Skeletal muscle satellite cell (primary cell): Measurements from ENCODE around the gene PLCG1. TPM values are rescaled to one million over a fixed set of nuclear protein-coding genes. Genes with fewer than 3 reads are reported as not detected.

ENCODE experiments used
- H3K27me3 ChIP-seq: 2 replicates; pipeline ENCODE4 v1.7.0; 2013; ENCODE audit warnings: low read length; ENCODE audit not compliant: control insufficient read depth, insufficient read depth
- H3K36me3 ChIP-seq: 2 replicates; pipeline ENCODE4 v1.7.0; 2013; ENCODE audit warnings: mild to moderate bottlenecking, control low read depth, low read length; ENCODE audit not compliant: insufficient read depth
- H3K4me1 ChIP-seq: 2 replicates; pipeline ENCODE4 v1.7.0; 2013; ENCODE audit warnings: low read length; ENCODE audit not compliant: control insufficient read depth, insufficient read depth
- H3K4me2 ChIP-seq: 2 replicates; pipeline ENCODE4 v1.7.0; 2013; ENCODE audit warnings: mild to moderate bottlenecking, low read length
- H3K4me3 ChIP-seq: 2 replicates; pipeline ENCODE4 v1.7.0; 2013; ENCODE audit warnings: low read length
- H3K9ac ChIP-seq: 2 replicates; pipeline ENCODE4 v1.7.0; 2013; ENCODE audit warnings: mild to moderate bottlenecking, low read depth, low read length, moderate library complexity
- H3K9me3 ChIP-seq: replicated peaks from 2 replicates; pipeline ENCODE4 v1.7.0; 2013; ENCODE audit warnings: mild to moderate bottlenecking, control low read depth, low read length
- total RNA-seq: library from RNA; depleted of rRNA; stranded (reverse); fragments of >200 nt; gene quantifications from 2 replicates; pipeline ENCODE4 v1.2.3, GENCODE V29; 2012; rRNA removed

Gene PLCG1
- total RNA-seq: 31.2 and 43.9 TPM in 2 replicates

DNA sequence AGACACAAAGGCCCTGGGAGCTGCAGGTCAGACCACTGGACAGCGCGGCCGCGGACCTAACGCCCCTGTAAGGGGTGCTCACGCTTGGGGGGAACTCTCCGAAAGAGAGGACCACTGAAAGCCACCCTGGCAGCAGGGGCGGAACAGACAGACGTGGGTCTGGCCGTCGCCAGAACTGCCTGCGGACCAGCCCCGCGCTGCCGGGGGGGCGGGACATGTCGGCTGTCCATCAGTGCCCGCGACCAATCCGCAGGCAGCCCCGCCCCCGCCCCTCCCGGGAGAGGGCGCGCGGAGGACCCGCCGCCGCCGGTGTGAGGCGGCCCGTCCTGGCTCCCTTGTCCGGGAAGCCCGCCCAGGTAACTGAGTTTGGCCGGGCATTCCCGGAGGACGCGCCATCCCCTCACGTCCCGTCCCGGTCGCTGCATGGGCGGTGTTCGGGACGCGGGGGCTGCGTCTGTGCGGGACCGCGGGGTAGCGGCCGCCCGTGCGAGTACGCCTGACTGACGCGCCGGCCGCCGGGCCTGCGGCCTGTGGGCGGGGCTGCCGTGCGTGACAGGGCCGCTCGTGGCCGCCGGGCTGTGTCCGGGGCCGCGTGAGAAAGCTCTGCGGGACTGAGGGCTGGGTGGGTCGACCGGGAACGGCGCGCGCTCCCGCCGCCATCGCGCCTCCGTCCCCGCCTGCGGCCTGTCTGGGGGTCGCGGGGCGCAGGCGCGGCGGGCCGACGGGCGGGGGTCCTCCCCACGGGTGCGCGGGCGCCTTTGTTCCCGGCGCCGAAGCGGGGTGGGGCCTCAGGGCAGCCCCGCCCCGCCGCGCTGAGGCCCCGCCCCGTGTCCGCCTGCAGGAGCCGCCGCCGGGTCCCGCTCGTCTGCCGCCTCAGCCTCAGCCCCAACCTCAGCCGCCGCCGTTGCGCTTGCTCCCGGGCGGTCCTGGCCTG is at the start of gene PLCG1:
TSS of gene PLCG1 (plus strand) at position 864 of the 934 bp plus-strand sequence. CDS start 99 bp downstream, outside the sequence.
- peak within 1 kb of the TSS; percentile 94 for H3K4me3 ChIP-seq
- no peaks in the 10 kb centered on the region for H3K27me3 ChIP-seq
- H3K36me3 ChIP-seq: peaks cover 10% of the 10 kb centered on the region
- H3K9me3 ChIP-seq: no peaks in the 10 kb centered on the region
- peak within 1 kb of the TSS; percentile 96 for H3K9ac ChIP-seq
- peaks cover 43% of the 10 kb centered on the region for H3K4me1 ChIP-seq
- peak within 1 kb of the TSS; percentile 95 for H3K4me2 ChIP-seq

DNA sequence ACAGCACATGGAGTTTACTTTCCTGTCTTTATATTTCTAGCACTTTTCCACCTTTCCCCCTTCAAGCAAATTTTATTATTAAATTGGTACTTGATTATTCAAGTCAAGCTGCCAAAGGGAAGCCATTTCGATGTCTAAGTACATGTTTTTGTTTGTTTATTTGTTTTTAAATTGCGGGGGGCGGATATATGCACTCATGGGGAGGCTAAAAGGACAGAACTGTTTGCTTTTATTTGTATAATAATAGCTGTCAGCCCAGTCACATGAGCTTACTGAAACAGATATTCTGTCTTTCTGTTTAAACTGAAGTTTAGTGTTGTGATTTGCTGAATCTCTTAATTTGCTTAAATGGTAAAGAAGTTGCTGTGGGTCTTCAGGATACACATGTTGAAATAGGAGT is 49.6 kb upstream of the PLCG1 start:
- H3K4me1 ChIP-seq: no peaks in the 10 kb centered on the region
- H3K27me3 ChIP-seq: no peaks in the 10 kb centered on the region
- no peak overlapping the region for H3K9ac ChIP-seq
- no peak overlapping the region for H3K4me3 ChIP-seq
- H3K4me2 ChIP-seq: no peak overlapping the region
- H3K9me3 ChIP-seq: no peaks in the 10 kb centered on the region
- peaks cover 71% of the 10 kb centered on the region for H3K36me3 ChIP-seq

DNA sequence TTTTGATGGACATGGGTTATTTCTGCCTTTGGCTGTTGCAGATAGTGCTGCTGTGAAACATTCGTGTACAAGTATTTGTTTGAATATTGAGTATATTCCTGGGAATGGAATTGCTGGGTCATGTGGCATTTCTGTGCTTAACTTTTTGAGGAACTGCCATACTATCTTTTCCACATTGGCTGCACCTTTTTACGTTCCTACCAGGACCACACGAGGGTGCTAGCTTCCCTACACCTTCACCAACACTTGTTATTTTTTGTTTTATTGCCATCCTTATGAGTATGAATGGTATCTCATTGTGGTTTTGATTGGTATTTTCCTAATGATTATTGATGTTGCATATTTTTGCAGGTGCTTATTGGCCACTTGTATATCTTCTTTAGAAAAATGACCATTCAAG is 47.8 kb upstream of the PLCG1 start:
- no peak overlapping the region for H3K9ac ChIP-seq
- H3K9me3 ChIP-seq: no peaks in the 10 kb centered on the region
- H3K4me1 ChIP-seq: no peaks in the 10 kb centered on the region
- H3K4me3 ChIP-seq: no peak overlapping the region
- no peak overlapping the region for H3K4me2 ChIP-seq
- H3K27me3 ChIP-seq: no peaks in the 10 kb centered on the region
- peaks cover 69% of the 10 kb centered on the region for H3K36me3 ChIP-seq

DNA sequence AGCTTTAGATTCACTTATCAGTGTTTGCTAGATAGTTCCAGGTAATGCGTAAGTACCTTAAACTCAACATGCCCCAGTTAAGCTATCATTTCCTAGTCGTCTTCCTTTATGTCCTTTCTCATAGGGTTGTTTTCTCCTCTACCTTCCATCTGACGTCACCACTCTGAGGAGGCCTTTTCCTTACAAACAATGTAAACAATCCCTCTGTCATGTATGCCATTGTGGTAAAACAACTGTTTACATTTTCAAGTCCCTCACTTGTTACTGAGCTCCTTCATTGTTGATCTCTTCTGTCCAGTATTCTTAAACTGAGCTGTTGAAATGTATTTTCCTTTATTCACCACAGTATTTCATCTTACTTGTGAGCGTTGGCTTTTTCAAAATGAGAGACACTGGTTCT is 45.4 kb upstream of the PLCG1 start:
- H3K9ac ChIP-seq: no peak overlapping the region
- H3K27me3 ChIP-seq: no peaks in the 10 kb centered on the region
- H3K4me1 ChIP-seq: no peaks in the 10 kb centered on the region
- H3K36me3 ChIP-seq: peaks cover 66% of the 10 kb centered on the region
- H3K4me3 ChIP-seq: no peak overlapping the region
- no peak overlapping the region for H3K4me2 ChIP-seq
- H3K9me3 ChIP-seq: no peaks in the 10 kb centered on the region

DNA sequence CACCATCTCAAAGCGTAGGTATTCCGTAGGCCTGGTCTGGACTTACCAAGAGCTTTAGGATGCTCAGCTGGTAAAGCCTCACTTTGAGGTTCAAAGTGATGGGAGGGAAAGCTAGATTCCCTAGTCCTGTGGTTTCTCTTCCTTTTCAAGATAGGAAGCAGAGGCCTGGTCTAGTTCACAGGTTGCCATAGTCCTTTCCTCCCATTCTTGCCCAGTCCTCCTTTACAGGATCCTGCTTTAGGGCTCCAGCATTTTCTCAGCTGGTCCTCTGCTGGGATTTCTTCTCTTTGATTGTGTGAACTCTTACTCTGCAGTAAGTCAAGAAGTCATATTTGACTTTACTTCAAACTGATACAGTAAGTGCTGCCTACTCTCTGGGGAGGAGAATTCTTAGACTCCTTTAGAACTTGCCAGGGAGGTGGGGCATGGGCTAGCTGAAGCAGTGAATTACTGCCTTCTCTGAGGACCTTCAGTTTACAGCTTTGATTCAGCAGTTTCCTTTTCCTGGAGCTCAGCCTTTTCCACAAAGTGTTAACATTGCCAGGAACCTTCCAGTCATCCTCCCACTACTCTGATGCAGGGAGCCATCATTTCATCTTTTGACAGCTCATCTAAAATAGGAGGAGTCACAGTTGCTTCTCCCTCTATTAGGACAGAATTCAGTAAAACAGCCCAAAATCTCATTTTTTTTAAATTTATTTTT is 42.8 kb upstream of the PLCG1 start:
- Histone ChIP-seq H3K4me1 (no peaks in the 10 kb centered on the region), H3K9ac (no peak overlapping the region), H3K36me3 (peaks cover 72% of the 10 kb centered on the region), H3K4me2 (no peak overlapping the region), H3K4me3 (no peak overlapping the region), H3K27me3 (no peaks in the 10 kb centered on the region), H3K9me3 (no peaks in the 10 kb centered on the region)

DNA sequence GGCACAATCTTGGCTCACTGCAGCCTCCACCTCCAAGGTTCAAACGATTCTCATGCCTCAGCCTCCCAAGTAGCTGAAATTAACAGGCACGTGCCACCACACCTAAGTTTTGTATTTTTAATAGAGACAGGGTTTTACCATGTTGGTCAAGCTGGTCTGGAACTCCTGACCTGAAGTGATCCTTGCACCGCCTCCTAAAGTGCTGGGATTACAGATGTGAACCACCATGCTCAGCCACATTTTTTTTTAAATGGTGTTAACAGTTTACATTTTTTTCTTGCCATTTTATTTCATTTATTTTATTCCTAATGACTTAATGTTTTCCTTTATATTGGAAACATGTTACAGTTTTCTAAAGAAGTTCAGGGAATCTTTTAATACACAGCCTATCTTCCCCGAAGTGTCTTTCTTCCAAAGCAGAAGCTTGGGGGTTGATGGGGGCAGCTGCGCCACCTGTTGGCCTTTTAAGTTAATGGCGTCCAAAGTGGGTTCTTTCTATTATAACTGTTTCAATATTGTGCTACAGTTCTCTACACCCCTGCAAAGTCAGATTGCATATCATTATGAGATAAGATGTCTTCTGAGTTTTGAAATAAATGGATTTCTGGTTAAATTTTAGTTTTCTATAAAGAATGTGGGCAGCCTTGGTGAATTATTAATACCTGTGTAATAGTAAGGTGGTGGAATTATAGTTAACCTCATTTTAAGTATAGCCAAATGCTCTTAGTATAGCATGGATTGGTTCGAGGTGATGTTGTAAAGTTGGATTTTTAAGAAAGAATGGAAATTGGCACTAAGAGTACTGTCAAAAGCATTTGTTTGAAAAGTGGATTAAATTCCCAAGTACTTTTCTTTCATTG is 42.0 kb upstream of the PLCG1 start:
- no peak overlapping the region for H3K4me3 ChIP-seq
- no peaks in the 10 kb centered on the region for H3K4me1 ChIP-seq
- H3K9me3 ChIP-seq: no peaks in the 10 kb centered on the region
- no peak overlapping the region for H3K4me2 ChIP-seq
- H3K27me3 ChIP-seq: no peaks in the 10 kb centered on the region
- no peak overlapping the region for H3K9ac ChIP-seq
- peaks cover 75% of the 10 kb centered on the region for H3K36me3 ChIP-seq

DNA sequence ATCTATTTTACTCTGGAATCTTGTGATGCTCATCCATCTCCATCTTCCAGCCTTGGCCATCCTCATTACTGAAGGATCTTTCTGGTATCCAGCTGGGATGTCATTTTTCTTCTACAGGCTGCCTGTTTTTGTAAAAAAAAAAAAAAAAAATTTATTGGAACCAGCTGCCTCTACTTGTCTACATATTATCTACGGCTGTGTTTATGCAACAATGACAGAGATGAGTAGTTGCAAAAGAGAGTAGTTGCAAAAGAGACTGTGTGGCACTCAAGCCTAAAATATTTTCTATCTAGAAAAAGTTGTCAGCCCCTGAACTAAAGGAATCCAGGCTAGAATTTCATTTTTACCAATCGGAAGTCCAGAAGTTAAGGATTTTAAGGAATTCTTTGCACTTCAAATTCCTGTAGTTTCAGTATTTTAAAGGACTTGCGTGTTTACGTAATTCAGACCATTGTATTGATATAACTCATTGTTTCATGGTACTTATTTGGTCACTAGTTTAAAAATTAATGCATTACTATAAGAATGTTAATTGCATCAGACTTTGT is 38.6 kb upstream of the PLCG1 start:
- Histone ChIP-seq H3K4me1 (no peaks in the 10 kb centered on the region), H3K9me3 (no peaks in the 10 kb centered on the region), H3K27me3 (no peaks in the 10 kb centered on the region), H3K4me3 (no peak overlapping the region), H3K4me2 (no peak overlapping the region), H3K36me3 (peaks cover 83% of the 10 kb centered on the region), H3K9ac (no peak overlapping the region)

DNA sequence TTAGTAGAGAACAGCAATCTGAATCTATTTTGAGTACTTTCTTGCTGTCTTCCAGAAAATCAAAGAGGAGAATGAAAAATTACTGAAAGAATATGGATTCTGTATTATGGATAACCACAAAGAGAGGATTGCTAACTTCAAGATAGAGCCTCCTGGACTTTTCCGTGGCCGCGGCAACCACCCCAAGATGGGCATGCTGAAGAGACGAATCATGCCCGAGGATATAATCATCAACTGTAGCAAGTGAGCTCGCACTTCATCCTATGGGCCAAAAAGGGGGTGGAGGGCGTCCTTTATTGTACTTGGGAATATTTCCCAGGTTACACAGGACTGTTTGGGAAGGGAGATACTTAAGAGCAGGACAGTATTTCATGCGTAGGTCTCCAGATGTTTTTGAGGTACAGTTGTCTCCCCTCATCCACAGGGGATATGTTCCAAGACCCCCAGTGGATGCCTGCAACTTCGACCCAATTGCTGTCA is 37.3 kb upstream of the PLCG1 start:
- H3K4me3 ChIP-seq: no peak overlapping the region
- H3K36me3 ChIP-seq: peaks cover 86% of the 10 kb centered on the region
- H3K4me2 ChIP-seq: no peak overlapping the region
- H3K4me1 ChIP-seq: no peaks in the 10 kb centered on the region
- H3K27me3 ChIP-seq: no peaks in the 10 kb centered on the region
- H3K9me3 ChIP-seq: no peaks in the 10 kb centered on the region
- H3K9ac ChIP-seq: no peak overlapping the region

DNA sequence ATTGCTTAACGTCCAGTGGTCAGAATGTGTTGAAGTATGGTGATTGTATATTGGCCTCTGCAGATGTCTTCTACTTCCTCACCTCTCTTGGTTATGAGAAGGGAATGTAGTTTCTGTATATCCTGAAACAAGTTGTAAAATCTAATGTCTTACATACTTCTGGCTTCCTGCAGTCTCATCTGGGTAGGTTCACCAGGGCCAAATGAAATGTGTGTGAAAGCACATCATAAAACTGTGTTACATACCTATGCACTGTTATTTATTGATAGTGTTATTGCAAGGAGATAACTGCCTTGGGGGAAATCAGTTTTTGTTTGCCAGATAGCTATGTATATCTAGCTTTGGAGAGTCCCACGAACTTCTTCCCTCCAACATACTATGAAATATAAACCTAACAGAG is 35.7 kb upstream of the PLCG1 start:
- peaks cover 88% of the 10 kb centered on the region for H3K36me3 ChIP-seq

DNA sequence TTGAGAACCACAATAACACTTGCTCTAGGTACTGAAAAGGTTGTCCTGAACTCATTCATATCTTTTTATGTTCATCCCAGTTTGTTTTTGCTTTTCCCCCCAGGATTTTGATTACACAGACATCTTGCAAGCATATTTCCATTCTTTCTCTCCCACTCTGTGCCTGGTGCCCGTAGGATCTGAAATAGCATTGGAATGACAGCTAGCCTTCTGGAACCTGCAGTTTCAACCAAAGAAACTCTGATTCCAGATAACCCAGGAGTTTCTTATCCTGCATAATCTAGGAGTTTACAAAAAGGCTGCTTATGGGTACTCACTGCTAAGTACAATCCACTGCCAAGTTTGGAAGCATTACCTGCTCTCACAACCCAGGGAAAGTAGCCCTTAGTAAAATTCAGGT is 28.8 kb upstream of the PLCG1 start:
- H3K36me3 ChIP-seq: peaks cover 86% of the 10 kb centered on the region
- H3K4me1 ChIP-seq: no peaks in the 10 kb centered on the region
- H3K9ac ChIP-seq: no peak overlapping the region
- H3K4me3 ChIP-seq: no peak overlapping the region
- H3K27me3 ChIP-seq: no peaks in the 10 kb centered on the region
- H3K4me2 ChIP-seq: no peak overlapping the region
- H3K9me3 ChIP-seq: no peaks in the 10 kb centered on the region

More for the DNA sequence above, 35.7 kb upstream of the PLCG1 start:
- Histone ChIP-seq H3K9me3 (no peaks in the 10 kb centered on the region), H3K4me3 (no peak overlapping the region), H3K9ac (no peak overlapping the region), H3K4me1 (no peaks in the 10 kb centered on the region), H3K4me2 (no peak overlapping the region), H3K27me3 (no peaks in the 10 kb centered on the region)

DNA sequence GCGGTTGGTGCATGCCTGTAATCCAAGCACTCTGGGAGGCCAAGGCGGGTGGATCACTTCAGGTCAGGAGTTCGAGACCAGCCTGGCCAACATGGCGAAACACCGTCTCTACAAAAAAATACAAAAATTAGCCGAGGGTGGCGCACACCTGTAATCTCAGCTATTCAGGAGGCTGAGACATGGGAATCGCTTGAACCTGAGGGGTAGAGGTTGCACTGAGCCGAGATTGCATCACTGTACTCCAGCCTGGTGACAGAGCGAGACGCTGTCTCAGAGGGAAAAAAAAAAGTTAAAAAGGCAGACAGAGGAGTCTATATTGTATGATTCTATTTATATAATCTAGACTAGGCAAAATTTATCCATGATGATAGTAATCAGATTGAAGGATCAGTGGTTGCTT is 27.3 kb upstream of the PLCG1 start:
- Histone ChIP-seq H3K4me2 (no peak overlapping the region), H3K27me3 (no peaks in the 10 kb centered on the region), H3K9ac (no peak overlapping the region), H3K4me1 (no peaks in the 10 kb centered on the region), H3K9me3 (no peaks in the 10 kb centered on the region), H3K4me3 (no peak overlapping the region), H3K36me3 (peaks cover 86% of the 10 kb centered on the region)
